HG03066 (cell line): ENCODE data around the gene UTP25.

Source experiments
- ATAC-seq: cut with Tn5 transposase; IDR thresholded peaks from one replicate; pipeline ENCODE4 v1.9.1; 2021; ENCODE audit warnings: low read depth; ENCODE audit not compliant: unreplicated experiment

The UTP25 gene

GRCh38 chr1:209805341-209805781, 22.4 kb upstream of the UTP25 start:
- ATAC-seq: no peak

- peak; percentile 97 for ATAC-seq
Observed at GRCh38 chr1:209805875-209806760, 21.7 kb upstream of the UTP25 start, which contains the start of gene IRF6. Gene IRF6, minus strand, starts transcription at chr1:209806142. Its CDS starts 4,729 bp downstream, at chr1:209801413.

DNA sequence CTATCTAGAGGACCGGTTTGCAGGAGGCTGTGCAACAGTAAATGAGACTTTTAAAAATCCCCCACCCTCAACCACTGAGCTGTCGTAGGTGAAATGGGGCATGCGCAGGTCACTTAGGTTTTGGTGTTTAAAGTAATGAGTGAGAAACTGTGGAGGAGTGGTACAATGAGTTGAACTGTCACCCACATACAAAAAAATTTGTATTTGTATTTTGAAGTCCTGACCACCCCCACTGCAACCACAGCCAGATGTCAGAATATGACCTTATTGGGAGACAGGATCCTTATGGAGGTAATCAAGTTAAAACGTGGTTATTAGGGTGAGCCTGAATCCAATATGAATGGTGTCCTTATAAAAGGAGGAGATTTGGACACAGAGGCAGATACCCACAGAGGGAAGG, 20.3 kb upstream of the UTP25 start:
- no peak for ATAC-seq

DNA sequence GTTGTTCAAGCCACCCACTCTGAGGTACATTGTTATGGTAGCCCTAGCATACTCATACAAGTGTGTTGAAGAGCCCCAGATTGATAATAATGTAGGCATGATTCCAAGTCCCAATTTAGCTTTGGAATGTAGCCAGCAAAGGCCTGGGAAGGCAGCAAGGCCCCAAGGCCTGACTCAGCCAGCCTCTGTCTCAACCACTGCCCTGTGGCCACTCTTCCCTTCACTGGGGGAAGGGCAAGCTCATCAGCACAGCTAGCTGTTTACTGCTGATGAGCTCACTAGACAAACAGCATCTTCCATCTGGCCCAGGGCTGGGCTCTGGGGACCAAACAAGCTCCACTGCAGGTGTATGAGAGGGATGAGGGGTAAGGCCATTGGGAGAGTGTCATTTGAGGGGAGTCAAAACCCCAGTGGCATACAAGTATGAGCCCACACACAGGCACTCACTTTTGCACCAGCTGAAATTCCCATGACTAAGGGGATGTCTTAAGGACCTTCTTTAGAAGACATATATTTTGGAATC, 19.7 kb upstream of the UTP25 start:
- no peak for ATAC-seq

DNA sequence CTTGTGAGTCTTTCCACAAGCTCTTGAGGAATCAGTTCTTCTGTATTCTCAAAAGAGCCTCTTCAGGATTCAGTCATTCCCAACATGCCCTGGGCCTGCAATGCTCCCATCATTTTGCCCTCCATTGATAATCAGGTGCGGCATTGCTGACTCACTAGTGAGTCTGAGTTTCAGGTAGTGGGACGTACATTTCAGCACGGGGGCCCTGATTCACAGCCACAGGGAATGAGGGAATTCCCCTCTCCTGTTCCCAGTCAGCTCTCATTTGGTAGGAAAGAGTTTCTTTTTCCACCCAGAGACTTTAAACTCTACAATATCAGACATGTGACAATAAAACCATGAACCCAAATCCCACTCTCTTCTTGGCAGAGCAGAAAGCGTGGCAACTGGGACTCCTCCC, 18.2 kb upstream of the UTP25 start:
- no peak for ATAC-seq

DNA sequence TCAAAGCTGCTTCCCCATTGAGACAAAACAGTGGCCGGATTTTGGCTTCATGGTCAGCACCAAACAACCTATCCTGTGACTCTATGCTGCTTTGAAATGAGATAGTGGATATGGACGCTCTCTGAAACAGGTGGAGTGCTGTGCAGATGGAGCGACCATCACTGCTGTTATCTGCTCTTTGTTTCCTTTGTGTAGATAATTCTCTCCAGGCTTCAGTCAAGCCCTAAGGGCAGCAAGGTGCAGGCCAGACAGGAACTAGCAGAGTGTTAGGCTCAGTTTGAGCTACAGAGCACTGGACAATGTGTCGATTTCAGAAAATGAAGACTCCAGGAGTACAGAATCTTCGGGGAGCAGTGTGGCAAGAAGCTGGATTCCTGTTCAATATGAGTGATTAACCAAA, 17.0 kb upstream of the UTP25 start:
- ATAC-seq: no peak

DNA sequence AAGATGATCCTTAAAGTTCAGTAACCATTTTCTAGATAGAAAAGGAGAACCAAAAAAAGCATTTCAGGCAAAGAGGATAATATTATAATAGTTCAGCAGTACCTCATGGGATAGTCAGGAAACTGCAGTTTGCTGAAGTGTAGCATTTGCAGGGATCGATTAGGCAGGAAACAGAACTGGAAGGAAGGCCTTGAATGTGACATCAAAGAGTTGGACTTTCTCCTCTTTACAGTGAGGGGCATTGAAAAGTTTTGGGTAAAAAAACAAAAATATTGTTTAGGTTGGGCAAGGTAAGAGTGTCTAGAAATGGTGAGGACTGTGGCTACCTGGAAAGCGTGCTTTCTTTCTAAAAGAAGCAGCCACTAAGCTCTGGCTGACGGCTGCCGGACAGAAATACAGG, 13.9 kb upstream of the UTP25 start:
- ATAC-seq: no peak

GRCh38 chr1:209815490-209815889, 12.3 kb upstream of the UTP25 start:
- no peak for ATAC-seq

DNA sequence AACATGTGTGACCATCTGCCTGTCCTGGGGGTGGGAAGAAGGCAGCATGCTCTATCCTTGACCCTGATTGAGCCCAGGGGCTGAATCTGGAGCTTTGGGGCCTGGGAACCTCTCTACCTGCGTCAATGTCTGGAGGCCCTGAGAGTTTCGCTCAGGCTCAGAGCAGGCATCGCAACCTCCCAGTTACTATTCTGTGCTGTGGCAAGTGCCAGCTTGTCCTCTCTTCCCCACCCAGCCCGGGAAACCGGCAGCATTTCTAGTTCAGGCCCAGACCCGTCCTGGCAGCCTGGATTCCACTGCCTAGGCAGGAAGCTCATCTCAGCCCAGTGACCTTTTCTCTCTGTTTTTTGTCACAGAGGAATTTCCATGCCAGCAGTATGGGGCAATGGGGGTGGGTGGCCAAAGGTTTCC, 11.8 kb upstream of the UTP25 start:
- ATAC-seq: no peak

GRCh38 chr1:209816923-209817322, 10.8 kb upstream of the UTP25 start:
- ATAC-seq: no peak

GRCh38 chr1:209817691-209818090, 10.1 kb upstream of the UTP25 start:
- no peak for ATAC-seq

- ATAC-seq: no peak
Observed at GRCh38 chr1:209819058-209819457, 8.7 kb upstream of the UTP25 start.

- no peak for ATAC-seq
Observed at GRCh38 chr1:209820986-209821385, 6.8 kb upstream of the UTP25 start.

DNA sequence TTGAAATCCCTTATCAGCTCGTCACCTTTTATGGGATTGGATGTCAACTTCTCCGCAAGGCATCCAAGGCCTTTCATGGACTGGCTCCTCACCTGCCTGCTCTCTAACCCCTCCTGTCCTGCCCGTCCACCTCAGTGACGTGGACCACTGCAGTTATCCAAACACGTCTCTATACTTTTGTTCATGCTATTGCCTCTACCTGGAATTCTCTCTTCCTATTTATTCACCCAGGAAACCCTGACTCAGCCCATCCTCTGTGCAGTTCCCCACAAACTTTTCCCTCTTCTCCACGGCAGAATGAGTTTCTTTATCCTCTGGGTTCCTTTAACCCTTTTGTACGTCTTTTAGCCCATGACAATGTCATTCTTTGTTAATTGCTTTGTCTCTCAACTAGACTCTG, 5.1 kb upstream of the UTP25 start:
- no peak for ATAC-seq

GRCh38 chr1:209823143-209824041, 4.4 kb upstream of the UTP25 start:
- peak; percentile 40 for ATAC-seq

- ATAC-seq: no peak
Observed at GRCh38 chr1:209825591-209826434, 2.0 kb upstream of the UTP25 start.

DNA sequence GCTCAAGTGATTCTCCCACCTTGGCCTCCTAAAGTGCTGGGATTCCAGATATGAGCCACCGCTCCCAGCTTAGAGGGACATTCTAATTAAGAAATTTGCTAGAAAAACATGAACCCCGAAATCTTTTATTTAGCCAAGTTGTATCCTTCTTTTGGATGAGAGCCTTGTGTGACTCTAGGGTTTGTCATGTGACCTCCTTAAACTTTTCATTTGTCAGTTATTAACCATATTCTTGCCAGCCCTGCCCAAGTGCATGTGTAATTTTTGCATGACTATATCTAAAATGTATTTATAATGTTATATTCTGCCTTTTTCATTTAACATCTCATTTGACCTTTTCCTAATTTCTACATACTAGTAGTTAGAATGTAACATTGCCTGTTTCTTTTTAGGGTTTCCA, 1.9 kb downstream of the UTP25 start:
- ATAC-seq: no peak

- ATAC-seq: no peak
Observed at GRCh38 chr1:209830722-209831121, 3.0 kb downstream of the UTP25 start.

GRCh38 chr1:209831615-209832014, 3.8 kb downstream of the UTP25 start:
- ATAC-seq: no peak

DNA sequence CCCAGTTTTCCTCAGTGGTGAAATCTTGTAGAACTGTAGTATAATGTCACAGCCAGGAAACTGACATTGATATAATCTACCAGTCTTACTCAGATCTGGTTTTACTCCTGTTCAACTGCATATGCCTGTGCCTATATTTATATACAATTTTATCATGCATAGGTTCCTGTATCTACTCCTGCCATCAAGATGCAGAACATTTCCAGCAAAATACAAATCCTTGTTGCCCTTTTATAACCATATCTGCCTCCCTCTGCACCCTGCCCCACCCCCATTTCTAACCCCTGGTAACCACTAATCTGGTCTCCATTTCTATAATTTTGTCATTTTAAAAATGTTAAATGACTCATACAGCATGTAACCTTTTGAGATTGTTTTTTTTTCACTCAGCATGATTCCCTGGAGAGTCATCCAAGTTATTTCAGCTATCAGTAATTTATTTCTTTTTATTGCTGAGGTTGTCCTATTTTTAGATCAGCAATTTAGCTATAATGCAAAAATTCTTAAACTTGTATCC, 8.1 kb downstream of the UTP25 start:
- ATAC-seq: no peak
